NCI-H2171 treated with DMSO at 0.1 percent for 48 hours (cell line): ENCODE measurements around the gene SPINT4.
"Not testable (repeated sequence)": the region's sequence is repeated elsewhere in the genome, so short reads cannot be mapped to it uniquely, and the experiment has no call there.

Experiments
- DNase-seq: peaks from one replicate; lab custom pipeline; 2025; lab: John Stamatoyannopoulos, UW

Gene SPINT4

DNA sequence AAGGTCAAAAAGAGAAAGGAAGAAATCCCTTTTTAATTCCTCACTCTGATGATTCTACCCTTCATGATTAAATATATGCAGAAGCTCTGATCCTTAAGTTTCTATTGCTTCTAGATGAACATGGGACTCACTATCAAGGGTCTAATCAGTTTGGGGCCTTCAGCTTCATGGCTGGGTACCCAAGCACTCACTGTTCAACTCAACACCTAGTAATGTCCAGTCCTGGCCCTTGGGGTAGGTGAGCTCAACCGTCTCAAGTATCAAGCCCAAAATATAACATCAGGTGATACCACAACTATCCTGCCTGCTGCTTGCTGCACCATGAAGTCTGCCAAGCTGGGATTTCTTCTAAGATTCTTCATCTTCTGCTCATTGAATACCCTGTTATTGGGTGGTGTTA lies at the start of gene SPINT4:
Gene SPINT4 (plus strand): TSS at position 301 of the 400 bp plus-strand sequence. CDS start 21 bp downstream, at position 322.
- no peak for DNase-seq

GRCh38 chr20:45672765-45673164 lies 49.4 kb upstream of the SPINT4 start:
- DNase-seq, result no peak

GRCh38 chr20:45679650-45680049 lies 42.5 kb upstream of the SPINT4 start:
- no peak for DNase-seq

GRCh38 chr20:45685896-45686295 lies 36.3 kb upstream of the SPINT4 start:
- DNase-seq, result no peak

GRCh38 chr20:45693346-45693745 lies 28.8 kb upstream of the SPINT4 start:
- DNase-seq, result not testable (repeated sequence)

DNA sequence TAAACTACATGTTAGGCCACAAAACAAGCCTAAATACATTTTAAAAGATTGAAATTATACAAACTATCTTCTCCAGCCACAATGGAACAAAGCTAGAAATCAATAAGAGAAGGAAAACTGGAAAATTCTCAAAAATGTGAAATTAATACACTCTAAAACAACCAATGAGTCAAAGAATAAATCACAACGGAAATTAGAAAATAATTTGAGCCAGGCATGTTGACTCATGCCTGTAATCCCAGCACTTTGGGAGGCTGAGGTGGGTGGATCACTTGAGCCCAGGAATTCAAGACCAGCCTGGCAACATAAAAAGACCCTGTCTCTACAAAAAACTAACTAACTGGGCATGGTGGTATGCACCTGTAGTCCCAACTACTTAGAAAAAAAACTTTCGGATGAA lies 26.7 kb upstream of the SPINT4 start:
- DNase-seq, result no peak

- no peak for DNase-seq
These were observed 21.0 kb upstream of the SPINT4 start for GRCh38 chr20:45701104-45701503.

DNA sequence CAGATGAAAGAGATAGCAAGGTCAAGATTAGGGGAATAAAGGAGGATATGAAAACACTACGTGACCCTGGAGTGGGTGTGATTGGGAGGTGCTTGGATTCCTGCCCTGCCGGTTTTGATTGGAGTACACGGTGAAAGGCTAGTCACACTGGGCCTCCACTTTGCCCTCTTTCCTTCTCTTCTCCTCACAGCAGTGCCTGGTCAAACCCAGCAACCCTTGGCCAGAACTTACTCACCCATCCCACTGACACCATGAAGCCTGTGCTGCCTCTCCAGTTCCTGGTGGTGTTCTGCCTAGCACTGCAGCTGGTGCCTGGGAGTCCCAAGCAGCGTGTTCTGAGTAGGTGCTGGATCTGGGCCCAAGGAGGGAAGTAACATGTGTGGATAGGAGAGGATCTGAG lies 20.3 kb upstream of the SPINT4 start, which contains the start of gene WFDC13:
Gene WFDC13 (plus strand): TSS at position 166 of the 400 bp plus-strand sequence. CDS start 86 bp downstream, at position 252.
- DNase-seq, result no peak

DNA sequence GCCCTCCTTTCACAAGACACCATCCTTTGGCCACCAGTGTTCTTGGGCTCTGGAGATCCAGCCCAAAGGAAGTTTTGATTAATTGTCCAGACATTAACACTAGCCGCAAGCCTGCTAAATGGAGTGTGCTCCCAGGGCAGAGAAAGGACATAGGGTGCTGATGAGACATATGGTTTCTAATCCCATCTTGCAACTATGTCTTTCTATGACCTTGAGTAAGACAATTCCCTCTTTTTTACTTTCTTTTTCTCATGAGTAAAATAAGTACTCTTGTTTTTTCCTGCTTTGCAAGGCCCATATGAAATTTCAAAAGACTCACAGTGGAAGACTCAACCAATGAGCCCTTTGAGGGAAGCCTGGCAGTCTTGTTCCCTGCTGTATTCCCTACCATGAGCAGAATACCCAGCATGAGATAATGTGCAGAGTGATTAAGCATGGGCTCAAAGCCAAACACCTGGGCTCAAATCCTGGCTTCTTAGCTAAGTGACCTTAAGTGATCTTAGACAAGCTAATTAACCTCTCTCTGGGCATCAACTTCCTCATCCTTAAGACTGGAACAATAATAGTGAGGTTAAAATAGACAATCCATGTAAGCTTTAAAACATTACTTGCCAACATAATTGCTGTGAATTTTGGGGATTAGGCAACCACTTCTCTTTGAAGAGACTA lies 17.0 kb upstream of the SPINT4 start, which contains the start of gene WFDC10B:
Gene WFDC10B (minus strand): TSS at position 51 of the 669 bp plus-strand sequence. CDS start 19,027 bp downstream, outside the sequence.
- DNase-seq, result peak; percentile 27

GRCh38 chr20:45716141-45716688 lies 5.9 kb upstream of the SPINT4 start:
- DNase-seq, result not testable (repeated sequence)

DNA sequence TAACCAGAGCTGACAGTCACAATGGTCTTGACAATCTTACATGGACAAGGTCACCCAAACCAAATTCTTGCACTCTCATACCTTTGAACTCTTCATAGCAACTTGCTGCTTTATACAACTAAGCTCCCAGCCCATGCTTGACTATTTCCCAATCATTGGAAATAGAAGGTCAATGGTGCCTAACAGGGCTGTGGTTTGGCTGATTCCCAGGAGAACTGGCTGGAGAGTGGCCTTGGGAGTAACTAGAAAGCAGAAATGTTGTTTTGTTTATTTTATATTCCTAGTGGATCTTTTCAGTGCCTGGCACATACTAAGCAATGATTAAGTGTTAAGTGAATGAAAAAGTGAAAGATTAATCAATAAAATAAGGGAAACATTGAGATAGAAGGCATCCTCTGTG lies 3.0 kb downstream of the SPINT4 start:
- DNase-seq, result no peak

DNA sequence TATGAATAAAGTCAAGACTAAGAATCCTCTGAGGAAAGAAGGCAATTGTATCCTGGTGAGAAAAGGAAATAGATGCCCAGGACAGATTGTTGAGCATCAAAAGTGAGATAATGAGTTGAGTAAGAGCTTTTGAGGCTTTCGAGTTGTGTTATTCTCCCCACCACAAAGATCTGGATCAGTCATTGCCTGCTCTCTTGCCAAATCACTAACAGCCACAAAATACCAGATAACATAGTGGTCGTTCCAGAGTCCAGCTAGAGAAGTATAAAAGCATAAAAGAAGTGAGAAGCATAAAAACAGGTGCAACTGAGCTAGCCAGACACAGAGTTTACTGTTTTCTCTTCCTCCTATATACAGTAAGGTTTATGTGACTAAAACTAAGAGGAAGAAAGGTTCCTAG lies 4.9 kb downstream of the SPINT4 start:
- DNase-seq, result no peak

GRCh38 chr20:45732199-45732598 lies 10.1 kb downstream of the SPINT4 start:
- DNase-seq, result no peak

GRCh38 chr20:45735552-45735951 lies 13.4 kb downstream of the SPINT4 start:
- DNase-seq, result no peak

- no peak for DNase-seq
These were observed 13.8 kb downstream of the SPINT4 start for GRCh38 chr20:45735988-45736387.

DNA sequence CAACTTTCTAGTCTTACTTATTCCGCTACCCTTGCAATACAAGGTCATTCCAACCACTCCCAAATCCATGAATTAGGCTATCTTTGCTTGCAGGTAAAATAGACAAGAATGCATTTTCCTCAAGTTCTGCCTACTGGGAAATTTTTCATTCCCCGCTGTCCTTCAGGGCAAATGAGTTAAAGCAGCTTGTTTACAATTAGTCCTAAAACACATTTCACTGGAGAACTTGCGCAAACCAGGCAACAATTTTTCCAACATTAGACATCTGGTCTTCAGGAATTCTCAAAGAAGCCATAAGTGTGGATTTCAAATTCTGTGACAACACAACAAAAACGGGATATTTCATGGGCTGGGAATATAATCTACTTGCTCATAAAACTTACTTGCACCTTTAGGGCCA lies 20.4 kb downstream of the SPINT4 start:
- DNase-seq, result no peak

DNA sequence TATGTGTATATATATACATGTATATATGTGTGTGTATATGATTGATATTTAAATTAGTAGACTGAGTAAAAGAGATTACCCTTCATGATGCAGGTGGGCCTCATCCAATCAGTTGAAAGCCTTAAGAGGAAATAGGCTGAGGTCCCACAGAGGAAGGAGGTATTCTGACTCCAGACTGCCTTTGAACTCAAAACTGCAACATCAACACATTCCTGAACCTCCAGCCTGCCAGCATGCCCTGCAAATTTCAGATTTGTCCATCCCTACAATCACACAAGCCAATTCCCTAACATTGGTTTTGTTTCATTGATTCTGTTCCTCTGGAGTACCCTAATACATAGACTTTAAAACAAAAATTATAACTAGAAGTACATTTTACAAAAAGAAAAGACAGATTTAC lies 22.9 kb downstream of the SPINT4 start:
- no peak for DNase-seq

- DNase-seq, result no peak
These were observed 29.6 kb downstream of the SPINT4 start for GRCh38 chr20:45751721-45752120.

GRCh38 chr20:45752746-45753145 lies 30.6 kb downstream of the SPINT4 start:
- no peak for DNase-seq

- no peak for DNase-seq
These were observed 35.9 kb downstream of the SPINT4 start for GRCh38 chr20:45758096-45758495.

- not testable (repeated sequence) for DNase-seq
These were observed 37.8 kb downstream of the SPINT4 start for GRCh38 chr20:45759921-45760320.

DNA sequence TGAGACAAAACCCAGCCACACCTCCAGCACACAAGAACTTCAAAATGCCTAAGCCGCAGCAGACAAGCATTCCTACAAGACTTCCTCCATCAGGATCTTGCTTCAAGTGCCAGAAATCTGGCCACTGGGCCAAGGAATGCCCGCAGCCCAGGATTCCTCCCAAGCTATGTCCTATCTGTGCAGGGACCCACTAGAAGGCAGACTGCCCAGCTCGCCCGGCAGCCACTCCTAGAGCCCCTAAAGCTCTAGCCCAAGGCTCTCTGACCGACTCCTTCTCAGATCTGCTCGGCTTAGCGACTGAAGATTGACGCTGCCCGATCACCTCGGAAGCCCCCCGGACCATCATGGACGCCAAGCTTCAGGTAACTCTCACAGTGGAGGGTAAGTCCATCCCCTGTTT lies 39.8 kb downstream of the SPINT4 start:
- not testable (repeated sequence) for DNase-seq

DNA sequence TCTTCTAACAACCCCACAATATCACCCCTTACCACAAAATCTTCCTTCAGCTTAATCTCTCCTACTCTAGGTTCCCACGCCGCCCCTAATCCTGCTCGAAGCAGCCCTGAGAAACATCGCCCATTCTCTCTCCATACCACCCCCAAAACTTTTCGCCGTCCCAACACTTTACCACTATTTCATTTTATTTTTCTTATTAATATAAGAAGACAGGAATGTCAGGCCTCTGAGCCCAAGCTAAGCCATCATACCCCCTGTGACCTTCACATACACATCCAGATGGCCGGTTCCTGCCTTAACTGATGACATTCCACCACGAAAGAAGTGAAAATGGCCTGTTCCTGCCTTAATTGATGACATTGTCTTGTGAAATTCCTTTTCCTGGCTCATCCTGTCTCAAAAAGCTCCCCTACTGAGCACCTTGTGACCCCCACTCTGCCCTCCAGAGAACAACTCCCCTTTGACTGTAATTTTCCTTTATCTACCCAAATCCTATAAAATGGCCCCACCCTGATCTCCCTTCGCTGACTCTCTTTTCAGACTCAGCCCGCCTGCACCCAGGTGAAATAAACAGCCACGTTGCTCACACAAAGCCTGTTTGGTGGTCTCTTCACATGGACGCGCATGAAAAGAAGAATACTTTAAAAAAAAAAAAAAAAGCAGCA lies 42.6 kb downstream of the SPINT4 start:
- DNase-seq, result not testable (repeated sequence)
